Ovary (tissue), 9 donors: ENCODE measurements around the gene NCOA1. TPM values are rescaled to one million over a fixed set of nuclear protein-coding genes. Genes with fewer than 3 reads are reported as not detected.
A peak's percentile ranks its signal among the peaks of the same experiment; 100 is the strongest.

Source experiments
- DNase-seq, 5 donors: peaks; one replicate each; pipeline ENCODE4 v3.0.0-alpha.2; 2019 to 2020
- H3K27ac ChIP-seq, 2 donors: fragments of 200-600 bp; one replicate each; pipeline versions ENCODE4 v1.5.1 to v1.8.0; 2019 to 2022
- H3K27me3 ChIP-seq: fragments of 200-600 bp; one replicate; pipeline ENCODE4 v1.8.0; 2022
- H3K36me3 ChIP-seq: fragments of 200-600 bp; sonication (generic); one replicate; pipeline ENCODE4 v1.5.1; 2019
- H3K4me1 ChIP-seq: one replicate; pipeline ENCODE4 v1.8.1; 2013; ENCODE audit warnings: mild to moderate bottlenecking, moderate library complexity; ENCODE audit not compliant: insufficient read depth
- H3K4me3 ChIP-seq: fragments of 200-600 bp; sonication (generic); one replicate; pipeline ENCODE4 v1.5.1; 2017
- H3K9me3 ChIP-seq, 2 donors: fragments of 200-600 bp in 1 of 2; sonication (generic) in 1 of 2; one replicate each; pipeline versions ENCODE4 v1.5.1 to v1.8.1; 2013 to 2019; ENCODE audit warnings: mild to moderate bottlenecking in 1 of 2, moderate library complexity in 1 of 2
- CTCF ChIP-seq, 3 donors: fragments of 450-650 bp in 2 of 3; fragments of 200-600 bp in 1 of 3; IDR thresholded peaks; one replicate each; pipeline versions ENCODE4 v1.5.1 to v1.8.0; 2016 to 2022; ENCODE audit warnings: antibody characterized with exemption in 3 of 3, mild to moderate bottlenecking in 1 of 3
- EP300 ChIP-seq: sonication (generic); formaldehyde crosslinking; IDR thresholded peaks from one replicate; pipeline ENCODE4 v1.6.1; 2017; ENCODE audit warnings: antibody characterized with exemption
- POLR2A ChIP-seq: fragments of 450-650 bp; IDR thresholded peaks from one replicate; pipeline ENCODE4 v1.6.1; 2017; ENCODE audit warnings: antibody characterized with exemption, mild to moderate bottlenecking, moderate library complexity
- WGBS, 3 donors: extraction: QIAGEN DNeasy Blood & Tissue Kit in 1 of 3; methylation state at CpG; one replicate each; pipeline versions ENCODE4 v1.1.5 to v1.1.7; 2013 to 2017; 5-methylcytosine and 5-hydroxymethylcytosine counted together
- intact Hi-C, 4 donors: fragments of 100-400 bp; cut with DNase I; formaldehyde crosslinking; loops; one replicate each; pipeline versions ENCODE4 v1.11.0 to v1.15.1; 2022 to 2023
- polyA plus RNA-seq, 2 donors: library from polyadenylated mRNA; stranded (reverse); fragments of 200-250 nt in 1 of 2; fragments of 350-450 nt in 1 of 2; fragmentation: Illumina TruSeq in 1 of 2; extraction: RNeasy Lipid Tissue Mini Kit (QIAGEN cat#74804) in 1 of 2; gene quantifications; one replicate each; pipeline ENCODE4 v1.2.3, GENCODE V29; 2013 to 2014
- total RNA-seq, 7 donors: library from RNA; depleted of rRNA in 2 of 7; stranded (reverse); fragments of >200 nt in 2 of 7; fragmentation: NEBNext Ultra II Directional in 3 of 7; extraction: Animal tissue kit (Norgen Biotek cat#: 25700) in 3 of 7; gene quantifications; one replicate each; pipeline versions ENCODE4 v1.1.0 to v1.2.4, GENCODE V29; 2016 to 2023
- donor health status: DM: no; HTN: no; CAD: no; lungs with moderate emphysema.
- donor health status: DM: no; HTN: no; CAD: no.
- donor health status: Bipolar disorder and iron deficiency.
- donor health status: DM: yes; HTN: yes; CAD: no.
- donor health status: DM: no; HTN: no; CAD: no.
- donor health status: DM: yes; HTN: yes; CAD: no.

NCOA1 gene
- total and polyA plus RNA-seq, 9 donors, result 20.2 to 69.0 (median 57.3) TPM

- 51 to 62% (median 60%) methylated on average over 4 of the region's 4 CpGs for WGBS, 3 donors
- H3K36me3 ChIP-seq, result no peaks in the 10 kb centered on the region
- intact Hi-C loops, result no loop called here
- H3K27ac ChIP-seq, result no peak overlapping the region
- DNase-seq, result no peak
- H3K4me3 ChIP-seq, result no peak overlapping the region
- no peaks in the 10 kb centered on the region for H3K4me1 ChIP-seq
- no peaks in the 10 kb centered on the region for H3K27me3 ChIP-seq
- TF ChIP-seq POLR2A (no peak), CTCF (IDR thresholded peaks at IDR 0.05) (no peak), EP300 (no peak)
- H3K9me3 ChIP-seq, result no peaks in the 10 kb centered on the region
Observed at GRCh38 chr2:24452502-24452885, 38.6 kb upstream of the NCOA1 start.

- no peaks in the 10 kb centered on the region for H3K27me3 ChIP-seq
- intact Hi-C loops, result no loop called here
- TF ChIP-seq EP300, result no peak
- TF ChIP-seq CTCF (IDR thresholded peaks at IDR 0.05), result no peak
- TF ChIP-seq POLR2A, result no peak
- WGBS, 3 donors, result 89 to 94% (median 94%) methylated on average over 2 of the region's 2 CpGs
- no peak overlapping the region for H3K4me3 ChIP-seq
- DNase-seq, result no peak
- H3K4me1 ChIP-seq, result no peaks in the 10 kb centered on the region
- peak overlapping the region in 1 of 2 donors; percentile 49 for H3K27ac ChIP-seq
- H3K36me3 ChIP-seq, result no peaks in the 10 kb centered on the region
- no peaks in the 10 kb centered on the region for H3K9me3 ChIP-seq
Observed at GRCh38 chr2:24453379-24454073, 37.5 kb upstream of the NCOA1 start.

- Histone ChIP-seq H3K36me3 (no peaks in the 10 kb centered on the region), H3K27ac (peak overlapping the region in 1 of 2 donors; percentile 49), H3K9me3 (no peaks in the 10 kb centered on the region), H3K4me1 (no peaks in the 10 kb centered on the region), H3K27me3 (no peaks in the 10 kb centered on the region), H3K4me3 (peak overlapping the region; percentile 3)
- WGBS, 3 donors, result 41 to 52% (median 45%) methylated on average over 12 of the region's 12 CpGs
- TF ChIP-seq POLR2A (no peak), CTCF (IDR thresholded peaks at IDR 0.05) (no peak), EP300 (no peak)
- DNase-seq, result no peak
- intact Hi-C loops, result no loop called here
Observed at GRCh38 chr2:24454294-24454693, 36.8 kb upstream of the NCOA1 start.

GRCh38 chr2:24456599-24457556 is 34.2 kb upstream of the NCOA1 start:
- intact Hi-C loops, result no loop called here
- 43 to 49% (median 43%) methylated on average over 8 of the region's 8 CpGs for WGBS, 3 donors
- Histone ChIP-seq H3K27me3 (no peaks in the 10 kb centered on the region), H3K27ac (no peak overlapping the region), H3K36me3 (no peaks in the 10 kb centered on the region), H3K9me3 (no peaks in the 10 kb centered on the region), H3K4me3 (no peak overlapping the region), H3K4me1 (no peaks in the 10 kb centered on the region)
- peak; percentile 76 to 89 (median 80) for DNase-seq
- TF ChIP-seq POLR2A, result no peak
